OCI-M2 (cell line): ENCODE measurements around the gene INSIG1.

Experiments used
- DNase-seq: peaks from one replicate; lab custom pipeline; 2025; ENCODE audit not compliant: unreplicated experiment; lab: John Stamatoyannopoulos, UW

INSIG1 gene

GRCh38 chr7:155297517-155298287 lies at the start of gene INSIG1:
Gene INSIG1, plus strand, starts transcription at chr7:155297878. Its CDS starts 408 bp downstream, at chr7:155298286.
- peak; percentile 70 for DNase-seq

- DNase-seq = no peak
Measured at GRCh38 chr7:155248366-155248756, 49.3 kb upstream of the INSIG1 start.

DNA sequence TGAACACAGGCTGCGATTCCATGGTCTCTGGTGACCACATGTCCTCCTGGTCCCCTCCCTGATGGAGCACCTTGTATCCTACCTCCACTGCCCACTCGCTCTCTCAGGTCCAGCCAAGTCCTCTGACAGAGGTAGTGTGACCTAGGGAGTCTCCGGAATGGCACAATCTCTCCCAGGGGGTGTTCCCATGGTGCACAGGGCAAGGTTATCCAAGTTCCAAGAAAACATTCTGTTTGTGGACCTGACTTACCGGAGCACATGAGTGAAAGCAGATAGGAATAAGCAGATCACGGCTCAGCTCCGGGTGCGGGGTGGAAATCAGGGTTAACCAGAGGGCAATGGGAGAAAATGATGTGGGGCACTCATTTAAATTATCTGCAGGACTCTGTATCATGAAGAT lies 45.8 kb upstream of the INSIG1 start:
- DNase-seq = no peak

- no peak for DNase-seq
Measured at GRCh38 chr7:155252444-155252887, 45.2 kb upstream of the INSIG1 start.

GRCh38 chr7:155252892-155253501 lies 44.7 kb upstream of the INSIG1 start:
- no peak for DNase-seq

DNA sequence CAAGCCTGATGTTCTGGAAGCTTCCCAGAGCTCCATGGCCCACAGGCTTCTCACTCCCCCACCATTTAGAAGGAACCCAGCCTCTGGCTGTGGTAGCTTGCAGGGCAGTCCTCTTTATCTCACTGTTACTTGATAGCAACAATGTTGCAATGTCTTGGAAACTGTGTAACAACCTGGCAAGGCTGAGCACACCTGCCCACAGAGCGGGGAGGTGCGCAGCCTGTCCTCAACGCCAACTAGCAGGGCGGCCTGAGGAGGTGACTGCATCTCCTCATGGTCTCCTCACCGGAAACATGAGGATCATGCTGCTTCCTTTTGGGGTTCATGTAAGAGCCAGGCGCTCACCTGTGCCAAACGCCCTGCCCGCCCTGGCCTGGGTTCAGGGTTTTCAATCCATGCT lies 43.7 kb upstream of the INSIG1 start:
- no peak for DNase-seq

- no peak for DNase-seq
Measured at GRCh38 chr7:155255071-155255470, 42.6 kb upstream of the INSIG1 start.

- no peak for DNase-seq
Measured at GRCh38 chr7:155255621-155256020, 42.1 kb upstream of the INSIG1 start.

GRCh38 chr7:155256081-155256760 lies 41.5 kb upstream of the INSIG1 start:
- DNase-seq = no peak

GRCh38 chr7:155256761-155257481 lies 40.8 kb upstream of the INSIG1 start:
- no peak for DNase-seq

- no peak for DNase-seq
Measured at GRCh38 chr7:155257482-155258225, 40.0 kb upstream of the INSIG1 start.

GRCh38 chr7:155258226-155258560 lies 39.5 kb upstream of the INSIG1 start:
- DNase-seq = no peak

DNA sequence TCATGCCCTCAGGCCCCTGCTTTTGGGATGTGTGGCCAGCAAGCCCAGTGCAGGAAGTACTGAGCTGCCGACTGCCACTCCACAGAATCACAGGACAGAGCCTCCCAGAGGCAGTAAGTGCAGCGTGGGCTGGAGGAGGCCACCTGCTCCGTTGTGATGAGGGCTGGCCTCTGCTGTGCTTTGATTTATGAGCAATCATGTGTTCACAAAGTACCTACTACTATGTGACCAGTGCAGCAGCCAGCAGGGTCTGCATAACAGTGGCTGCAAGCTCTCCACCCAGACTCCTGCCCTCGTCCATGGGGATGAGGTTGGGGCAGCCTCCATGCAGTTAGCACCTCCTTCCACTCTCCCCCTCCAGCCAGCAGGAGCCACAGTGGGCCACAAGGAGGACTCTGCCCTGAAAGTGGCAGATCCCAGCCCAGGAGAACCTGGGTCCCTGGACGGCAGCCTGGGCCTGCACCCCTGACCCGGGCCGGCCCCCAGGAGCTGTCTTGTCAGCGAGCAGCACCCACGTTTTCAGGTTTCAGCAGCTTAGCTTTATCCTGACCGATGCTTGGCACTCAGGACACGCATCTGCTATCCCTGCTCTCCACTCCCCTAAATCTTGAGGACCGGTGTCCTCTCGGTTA lies 37.7 kb upstream of the INSIG1 start:
- DNase-seq = no peak

DNA sequence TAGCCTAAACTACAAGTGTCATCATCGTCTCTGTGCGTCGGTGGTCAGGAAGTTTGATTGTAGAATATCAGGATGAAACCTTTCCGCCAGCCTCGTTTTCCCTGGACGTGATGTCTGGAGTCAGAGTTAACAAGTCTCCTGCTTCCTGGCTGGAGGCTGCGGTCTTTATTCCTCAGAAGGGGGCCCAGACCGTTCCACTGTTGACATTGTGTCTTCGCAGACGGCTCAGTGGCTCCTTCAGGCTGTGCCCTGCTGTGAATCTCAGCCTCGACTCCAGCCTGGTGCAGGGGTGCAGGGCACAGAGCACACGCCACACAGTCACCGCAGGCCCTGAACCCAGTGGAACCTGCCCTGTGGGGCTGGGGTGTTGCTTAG lies 37.2 kb upstream of the INSIG1 start:
- no peak for DNase-seq

DNA sequence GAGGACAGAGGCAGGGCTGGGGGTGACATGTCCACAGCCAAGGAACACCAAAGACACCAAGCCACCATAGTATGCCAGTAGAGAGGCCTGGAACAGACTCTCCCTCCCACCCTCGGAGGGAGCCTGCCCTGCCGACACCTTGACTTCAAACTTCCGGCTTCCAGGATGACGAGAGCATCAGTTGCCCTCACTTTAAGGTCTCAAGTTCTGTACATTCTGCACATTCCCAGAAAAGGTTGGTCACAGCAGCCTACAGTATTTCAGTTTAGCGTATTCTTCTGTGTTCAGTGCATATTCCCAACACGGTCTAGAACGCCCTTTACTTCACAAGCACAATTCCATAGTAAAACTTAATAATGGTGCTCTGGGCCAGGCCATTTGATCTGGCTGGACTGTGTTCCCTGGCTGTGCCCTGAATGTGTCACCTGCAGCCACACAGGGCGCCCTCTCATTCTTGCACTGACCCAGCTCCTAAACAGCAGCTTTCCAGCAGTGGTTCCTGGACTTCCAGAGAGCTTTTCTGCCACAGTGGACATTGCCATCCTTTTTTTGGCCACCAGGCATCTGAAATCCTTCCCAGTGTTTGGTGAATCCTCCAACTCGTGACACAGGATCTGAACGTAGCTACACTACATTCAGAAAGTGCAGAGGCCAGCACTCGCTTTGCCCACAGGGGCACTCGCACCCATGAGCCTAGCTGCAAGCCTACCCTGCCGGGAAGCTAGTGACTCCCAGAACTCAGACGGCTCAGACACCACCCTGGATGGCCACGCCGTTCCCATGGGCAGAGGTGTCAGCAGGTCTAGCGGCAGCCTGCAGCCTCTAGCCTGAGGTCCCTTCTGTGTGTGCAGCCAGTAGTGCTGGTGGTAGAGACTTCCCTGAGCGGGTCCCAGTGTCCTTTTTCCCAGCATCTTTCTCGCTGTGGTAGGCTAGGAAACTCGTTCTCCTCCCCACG lies 36.4 kb upstream of the INSIG1 start:
- DNase-seq = no peak

GRCh38 chr7:155262031-155262430 lies 35.6 kb upstream of the INSIG1 start:
- DNase-seq = no peak

DNA sequence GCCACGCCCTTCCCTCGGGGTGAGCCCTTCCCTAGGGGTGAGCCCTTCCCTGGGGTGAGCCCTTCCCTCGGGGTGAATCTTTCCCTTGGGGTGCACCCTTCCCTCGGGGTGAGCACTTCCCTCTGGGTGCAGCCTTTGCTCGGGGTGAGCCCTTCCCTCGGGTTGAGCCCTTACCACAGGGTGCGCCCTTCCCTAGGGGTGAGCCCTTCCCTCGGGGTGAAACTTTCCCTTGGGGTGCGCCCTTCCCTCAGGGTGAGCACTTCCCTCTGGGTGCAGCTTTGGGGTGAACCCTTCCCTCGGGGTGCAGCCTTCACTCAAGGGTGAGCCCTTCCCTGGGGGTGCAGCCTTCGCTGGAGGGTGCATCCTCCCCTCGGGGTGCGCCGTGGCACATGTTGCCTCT lies 34.6 kb upstream of the INSIG1 start:
- no peak for DNase-seq

- no peak for DNase-seq
Measured at GRCh38 chr7:155263581-155264143, 34.0 kb upstream of the INSIG1 start.

DNA sequence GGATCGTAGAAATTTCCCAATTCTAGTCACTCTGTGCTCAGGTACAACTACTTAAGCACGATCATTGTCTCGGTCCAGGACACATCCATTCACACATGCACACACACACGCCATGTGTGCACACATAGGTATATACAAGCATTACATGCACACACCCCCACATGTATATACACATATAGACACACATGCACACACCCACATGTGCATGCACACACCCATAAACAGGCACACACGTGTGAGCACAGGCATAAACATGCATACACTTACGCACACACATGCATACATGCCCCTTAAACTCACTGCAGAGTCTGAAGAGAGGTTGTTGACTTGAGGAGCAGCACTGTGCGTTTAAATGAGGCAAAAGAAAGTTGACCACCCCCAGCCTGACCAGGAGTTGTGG lies 32.5 kb upstream of the INSIG1 start:
- DNase-seq = no peak
